ENCODE results near the gene NAALAD2. TPM values are rescaled to one million over a fixed set of nuclear protein-coding genes. Genes with fewer than 3 reads are reported as not detected.

The NAALAD2 gene
- total and polyA plus RNA-seq, 2 of the 8 experiments (the other 6 are each of a cell fraction or from before 2014, with no cell fraction given): 2.6 to 3.9 TPM

- Histone ChIP-seq H3K4me3 (ENCODE audit: extremely low read depth in 1 of 4, insufficient read depth in 2 of 4, low read depth in 3 of 4, low read length in 4 of 4) (no peak overlapping the region), H2BK12ac (ENCODE audit: low read depth, low read length) (no peak overlapping the region), H3K9ac (replicated peaks in 1 of 4; ENCODE audit: extremely low read depth in 1 of 4, low read depth in 3 of 4, low read length in 3 of 4) (no peak overlapping the region), H4K20me1 (replicated peaks in 1 of 2; ENCODE audit: control insufficient read depth in 1 of 2, insufficient read depth in 2 of 2, low read length in 2 of 2) (no peaks in the 10 kb centered on the region), H3K56ac (replicated peaks; ENCODE audit: insufficient read length, low read depth, low read length) (no peak overlapping the region), H3K14ac (ENCODE audit: insufficient read length) (no peak overlapping the region), H4K8ac (ENCODE audit: extremely low read depth, insufficient read depth, low read length) (no peak overlapping the region), H3K36me3 (ENCODE audit: control insufficient read depth in 2 of 4, insufficient read depth in 4 of 4, low read length in 3 of 4) (peaks cover 0 to 6% (median 0%) of the 10 kb centered on the region in 4 experiments; a peak in 1 of 8 replicates), H2BK20ac (ENCODE audit: low read length) (no peak overlapping the region), H2BK120ac (replicated peaks; ENCODE audit: low read depth, low read length) (no peak overlapping the region), H3K18ac (ENCODE audit: extremely low read depth, low read length) (no peak overlapping the region), H3K27ac (ENCODE audit: low read depth, low read length) (no peak overlapping the region), H3K4ac (replicated peaks; ENCODE audit: insufficient read length, low read depth, low read length) (no peak overlapping the region), H3K27me3 (replicated peaks in 1 of 4; ENCODE audit: control insufficient read depth in 3 of 4, extremely low read depth in 1 of 4, insufficient read depth in 3 of 4, low read length in 3 of 4) (no peaks in the 10 kb centered on the region; a peak in 1 of 7 replicates), H3K4me2 (ENCODE audit: insufficient read depth in 1 of 2, low read depth in 2 of 2, low read length in 2 of 2) (no peak overlapping the region), H2AFZ (ENCODE audit: low read length) (no peak overlapping the region), H3K79me2 (ENCODE audit: control insufficient read depth in 1 of 2, insufficient read depth in 2 of 2, low read length in 2 of 2) (no peaks in the 10 kb centered on the region), H3K79me1 (ENCODE audit: low read depth, low read length) (no peaks in the 10 kb centered on the region), H3K23ac (ENCODE audit: insufficient read length) (no peak overlapping the region), H4K91ac (replicated peaks; ENCODE audit: insufficient read length, low read length) (no peak overlapping the region), H4K5ac (ENCODE audit: insufficient read length, low read depth, low read length) (no peak overlapping the region), H3K23me2 (ENCODE audit: low read depth, low read length) (no peaks in the 10 kb centered on the region), H3K9me3 (ENCODE audit: insufficient read depth in 2 of 2, low read depth in 1 of 2, low read length in 1 of 2) (no peaks in the 10 kb centered on the region), H2BK15ac (ENCODE audit: low read length) (no peak overlapping the region), H2BK5ac (ENCODE audit: low read depth, low read length) (no peak overlapping the region), H2AK5ac (ENCODE audit: low read depth, low read length) (no peak overlapping the region), H3K4me1 (replicated peaks in 1 of 4; ENCODE audit: control insufficient read depth in 3 of 4, insufficient read depth in 4 of 4, low read length in 3 of 4) (no peaks in the 10 kb centered on the region)
- ChIA-PET CTCF (ENCODE audit: partially characterized antibody) (no interaction called here), POLR2A (ENCODE audit: partially characterized antibody) (no interaction called here)
- 90% methylated on average over 1 of the region's 1 CpG; no CpG with 5 or more reads in 1 of the 2 experiments for WGBS, 2 experiments (ENCODE audit: extremely low coverage in 1 of 2, insufficient coverage in 1 of 2, insufficient read length in 1 of 2, insufficient replicate concordance in 2 of 2, low coverage in 1 of 2, low lambda C conversion rate in 2 of 2, missing lambda C conversion rate in 1 of 2)
- FAIRE-seq (no peak), DNase-seq (ENCODE audit: low read depth in 1 of 2, low spot score in 2 of 2) (no peak)
- TF ChIP-seq SP4 (IDR thresholded peaks at IDR 0.05; ENCODE audit: low read length) (no peak), GABPA (IDR thresholded peaks at IDR 0.05; ENCODE audit: borderline replicate concordance, insufficient read depth, low read length) (no peak), CEBPB (IDR thresholded peaks at IDR 0.05; ENCODE audit: low read depth, low read length) (no peak), TAF7 (optimal IDR thresholded peaks at IDR 0.05; ENCODE audit: borderline replicate concordance, low read depth, low read length) (no peak), ATF3 (IDR thresholded peaks at IDR 0.05; ENCODE audit: insufficient read depth, low read depth, low read length) (no peak), BCL11A (IDR thresholded peaks at IDR 0.05; ENCODE audit: low read depth in 2 of 2, low read length in 2 of 2) (no peak)
Measured at GRCh38 chr11:90176069-90176468, 41.6 kb downstream of the NAALAD2 start.
